Stimulated activated CD4-positive, alpha-beta T cell treated with anti-CD3 and anti-CD28 coated beads, Interleukin-4, amount 100 ng/mL, for 24 hours (primary cell): ENCODE results near the gene TSHZ2.
A peak's percentile ranks its signal among the peaks of the same experiment; 100 is the strongest.

ENCODE experiments used
- DNase-seq: peaks from one replicate; pipeline ENCODE4 v3.0.0-alpha.2; 2020

Gene TSHZ2

GRCh38 chr20:53032478-53032932, 60.3 kb downstream of the TSHZ2 start:
- no peak for DNase-seq

- DNase-seq, result no peak
Observed at GRCh38 chr20:53033176-53033575, 61.0 kb downstream of the TSHZ2 start.

- DNase-seq, result no peak
Observed at GRCh38 chr20:53034899-53035298, 62.7 kb downstream of the TSHZ2 start.

- DNase-seq, result no peak
Observed at GRCh38 chr20:53036992-53037391, 64.8 kb downstream of the TSHZ2 start.

GRCh38 chr20:53037621-53038020, 65.5 kb downstream of the TSHZ2 start:
- DNase-seq, result no peak

- no peak for DNase-seq
Observed at GRCh38 chr20:53038299-53038698, 66.1 kb downstream of the TSHZ2 start.

- DNase-seq, result no peak
Observed at GRCh38 chr20:53040693-53041589, 68.8 kb downstream of the TSHZ2 start.

- DNase-seq, result no peak
Observed at GRCh38 chr20:53042521-53042920, 70.4 kb downstream of the TSHZ2 start.

GRCh38 chr20:53044296-53044695, 72.1 kb downstream of the TSHZ2 start:
- DNase-seq, result no peak

GRCh38 chr20:53045941-53046340, 73.8 kb downstream of the TSHZ2 start:
- no peak for DNase-seq

GRCh38 chr20:53047203-53047602, 75.0 kb downstream of the TSHZ2 start:
- no peak for DNase-seq

- no peak for DNase-seq
Observed at GRCh38 chr20:53048387-53048786, 76.2 kb downstream of the TSHZ2 start.

GRCh38 chr20:53050338-53050737, 78.2 kb downstream of the TSHZ2 start:
- DNase-seq, result peak; percentile 60

GRCh38 chr20:53052380-53052779, 80.2 kb downstream of the TSHZ2 start:
- no peak for DNase-seq

GRCh38 chr20:53053595-53053994, 81.4 kb downstream of the TSHZ2 start:
- DNase-seq, result no peak

GRCh38 chr20:53055367-53056067, 83.4 kb downstream of the TSHZ2 start:
- DNase-seq, result no peak

GRCh38 chr20:53057579-53057978, 85.4 kb downstream of the TSHZ2 start:
- no peak for DNase-seq

- DNase-seq, result no peak
Observed at GRCh38 chr20:53059848-53060247, 87.7 kb downstream of the TSHZ2 start.

GRCh38 chr20:53061192-53062108, 89.3 kb downstream of the TSHZ2 start:
- no peak for DNase-seq

- DNase-seq, result no peak
Observed at GRCh38 chr20:53064935-53065334, 92.8 kb downstream of the TSHZ2 start.

- no peak for DNase-seq
Observed at GRCh38 chr20:53068241-53068640, 96.1 kb downstream of the TSHZ2 start.

- no peak for DNase-seq
Observed at GRCh38 chr20:53069132-53069531, 97.0 kb downstream of the TSHZ2 start.

- DNase-seq, result no peak
Observed at GRCh38 chr20:53070224-53070623, 98.1 kb downstream of the TSHZ2 start.
